GM12878 (cell line): Measurements from ENCODE around the gene SSR1. TPM values are rescaled to one million over a fixed set of nuclear protein-coding genes. Genes with fewer than 3 reads are reported as not detected.
A peak's percentile ranks its signal among the peaks of the same experiment; 100 is the strongest.

Source experiments
- BCL3 ChIP-seq: IDR thresholded peaks from 2 replicates; pipeline ENCODE4 v1.6.1; 2011; ENCODE audit warnings: borderline replicate concordance, low read depth, mild to moderate bottlenecking, moderate library complexity, low read length; ENCODE audit not compliant: insufficient read depth, poor library complexity, severe bottlenecking
- CBX5 ChIP-seq: sonication (generic); IDR thresholded peaks from 2 replicates; pipeline ENCODE4 v1.6.1; 2016; ENCODE audit warnings: low read depth, moderate library complexity, mild to moderate bottlenecking, inconsistent platforms
- E2F4 ChIP-seq: IDR thresholded peaks from 2 replicates; pipeline ENCODE4 v1.6.1; 2012; ENCODE audit warnings: low read depth, low read length, improper control_type of control experiment
- HSF1 ChIP-seq: fragments of 150-350 bp; IDR thresholded peaks from 2 replicates; pipeline ENCODE4 v1.6.1; 2014; ENCODE audit warnings: mild to moderate bottlenecking, low read depth, low read length
- IKZF2 ChIP-seq, 2 experiments: fragments of 450-650 bp; IDR thresholded peaks; 2 replicates each; pipeline ENCODE4 v1.6.1; 2017; ENCODE audit warnings: mild to moderate bottlenecking in 2 of 2, moderate library complexity in 2 of 2
- KLF5 ChIP-seq: fragments of 450-650 bp; IDR thresholded peaks from 2 replicates; pipeline ENCODE4 v1.6.1; 2014; ENCODE audit warnings: mild to moderate bottlenecking; ENCODE audit not compliant: partially characterized antibody
- PKNOX1 ChIP-seq: fragments of 450-650 bp; IDR thresholded peaks from 2 replicates; pipeline ENCODE4 v1.6.1; 2016; ENCODE audit warnings: mild to moderate bottlenecking
- RELA ChIP-seq: fragments of 450-650 bp; IDR thresholded peaks from 2 replicates; pipeline ENCODE4 v1.8.0; 2014; ENCODE audit warnings: borderline replicate concordance; ENCODE audit not compliant: partially characterized antibody
- RUNX3 ChIP-seq: IDR thresholded peaks from 2 replicates; pipeline ENCODE4 v1.6.1; 2012; ENCODE audit warnings: low read length, inconsistent platforms
- SPI1 ChIP-seq: IDR thresholded peaks from 2 replicates; pipeline ENCODE4 v1.6.1; 2011; ENCODE audit warnings: low read depth, mild to moderate bottlenecking, low read length, moderate library complexity, borderline replicate concordance; ENCODE audit not compliant: insufficient read depth
- ZNF207 ChIP-seq: fragments of 450-650 bp; IDR thresholded peaks from 2 replicates; pipeline ENCODE4 v1.6.1; 2014; ENCODE audit warnings: antibody characterized with exemption, mild to moderate bottlenecking, borderline replicate concordance
- ZZZ3 ChIP-seq: IDR thresholded peaks from 2 replicates; pipeline ENCODE4 v1.6.1; 2011; ENCODE audit warnings: low read depth; ENCODE audit not compliant: control insufficient read depth, insufficient read length
- polyA plus RNA-seq, 11 experiments: library from polyadenylated mRNA; depleted of rRNA in 4 of 11; unstranded in 6 of 11; stranded (reverse) in 5 of 11; fragments of >200 nt; fragmentation: Nextera tagmentation in 4 of 11; fragmentation: Illumina TruSeq in 1 of 11; extraction: Ambion mirVana in 4 of 11; extraction: Trizol in 1 of 11; gene quantifications; 1 replicate in 1 of 11; 2 replicates in 10 of 11; pipeline versions ENCODE4 v1.2.1 to v1.2.3, GENCODE V29; 2011 to 2016; ENCODE audit warnings: inconsistent platforms in 2 of 11, missing spikeins in 2 of 11, low read depth in 1 of 11
- total RNA-seq, 4 experiments: library from RNA; depleted of rRNA in 3 of 4; stranded (reverse); fragments of >200 nt in 3 of 4; fragmentation: Illumina TruSeq in 1 of 4; extraction: Trizol in 1 of 4; gene quantifications; 2 replicates each; pipeline versions ENCODE4 v1.2.1 to v1.2.3, GENCODE V29; 2013 to 2021

The SSR1 gene
- total and polyA plus RNA-seq, 10 of the 15 experiments (the other 5 are each of a cell fraction or from before 2014, with no cell fraction given) = 42.0 to 209 (median 128) TPM

GRCh38 chr6:7324520-7324919 is 11.5 kb upstream of the SSR1 start (continued):
- peak; percentile 50 to 54; a peak in 2 of 4 replicates for TF ChIP-seq IKZF2 (IDR thresholded peaks at IDR 0.05)
- TF ChIP-seq ZZZ3 = no peak
- 0 out of 2 replicates have a peak, but pooled peaks have one; percentile 46 for TF ChIP-seq PKNOX1
- TF ChIP-seq BCL3 = no peak
- no peak for TF ChIP-seq CBX5
- no peak for TF ChIP-seq KLF5
- TF ChIP-seq RELA = no peak
- no peak for TF ChIP-seq HSF1
- no peak for TF ChIP-seq E2F4
- TF ChIP-seq RUNX3 = peak; percentile 57; the same call in 1 of the 2 replicates
- TF ChIP-seq ZNF207 = no peak
- TF ChIP-seq SPI1 = peak; percentile 86
- TF ChIP-seq, all 136 proteins: peak for 8
